H9 (cell line): ENCODE results near the gene CFI. TPM values are rescaled to one million over a fixed set of nuclear protein-coding genes. Genes with fewer than 3 reads are reported as not detected.

Experiments used
- DNase-seq: peaks from one replicate; pipeline ENCODE4 v3.0.0-alpha.2; 2017
- H2AFZ ChIP-seq: one replicate; pipeline ENCODE4 v1.6.1; 2013; ENCODE audit warnings: mild to moderate bottlenecking, low read length, control low read depth, moderate library complexity
- H2AK5ac ChIP-seq: 2 replicates; pipeline ENCODE4 v1.6.1; 2013; ENCODE audit warnings: low read length, control low read depth, mixed read lengths; ENCODE audit not compliant: insufficient read length
- H2BK120ac ChIP-seq: one replicate; pipeline ENCODE4 v1.6.1; 2013; ENCODE audit warnings: low read depth, mild to moderate bottlenecking, low read length, control low read depth, inconsistent platforms; ENCODE audit not compliant: poor library complexity, severe bottlenecking
- H2BK12ac ChIP-seq: 2 replicates; pipeline ENCODE4 v1.6.1; 2013; ENCODE audit warnings: low read length, control low read depth, mixed read lengths, low read depth; ENCODE audit not compliant: insufficient read length
- H2BK15ac ChIP-seq: 2 replicates; pipeline ENCODE4 v1.6.1; 2013; ENCODE audit warnings: low read depth, low read length, control low read depth
- H2BK20ac ChIP-seq: one replicate; pipeline ENCODE4 v1.6.1; 2013; ENCODE audit warnings: low read depth, mild to moderate bottlenecking, low read length, control low read depth, inconsistent platforms; ENCODE audit not compliant: poor library complexity, severe bottlenecking
- H2BK5ac ChIP-seq: 2 replicates; pipeline ENCODE4 v1.6.1; 2013; ENCODE audit warnings: low read length, control low read depth, mixed read lengths; ENCODE audit not compliant: insufficient read length
- H3K14ac ChIP-seq: 2 replicates; pipeline ENCODE4 v1.6.1; 2013; ENCODE audit warnings: low read length, control low read depth; ENCODE audit not compliant: insufficient read depth
- H3K18ac ChIP-seq: 2 replicates; pipeline ENCODE4 v1.6.1; 2013; ENCODE audit warnings: low read depth, mild to moderate bottlenecking, mixed read lengths, low read length, control low read depth; ENCODE audit not compliant: insufficient read length
- H3K23ac ChIP-seq: 2 replicates; pipeline ENCODE4 v1.6.1; 2013; ENCODE audit warnings: low read length, control low read depth, mixed read lengths, low read depth; ENCODE audit not compliant: insufficient read length
- H3K23me2 ChIP-seq: 2 replicates; pipeline ENCODE4 v1.6.1; 2013; ENCODE audit warnings: low read depth, mild to moderate bottlenecking, mixed read lengths, low read length, control low read depth; ENCODE audit not compliant: insufficient read length, poor library complexity, severe bottlenecking
- H3K27ac ChIP-seq: 2 replicates; pipeline ENCODE4 v1.5.1; 2013; ENCODE audit warnings: low read length, control low read depth, mixed read lengths, low read depth; ENCODE audit not compliant: insufficient read length
- H3K27me3 ChIP-seq: 2 replicates; pipeline ENCODE4 v1.6.1; 2013; ENCODE audit warnings: low read length, control low read depth, inconsistent platforms; ENCODE audit not compliant: insufficient read depth
- H3K4ac ChIP-seq: 2 replicates; pipeline ENCODE4 v1.6.1; 2013; ENCODE audit warnings: low read depth, mild to moderate bottlenecking, control low read depth, inconsistent platforms, low read length, moderate library complexity
- H3K4me1 ChIP-seq: 2 replicates; pipeline ENCODE4 v1.6.1; 2013; ENCODE audit warnings: low read length, control low read depth, inconsistent platforms; ENCODE audit not compliant: insufficient read depth
- H3K4me2 ChIP-seq: 2 replicates; pipeline ENCODE4 v1.6.1; 2013; ENCODE audit warnings: low read length, control low read depth, mixed read lengths; ENCODE audit not compliant: insufficient read length, insufficient read depth
- H3K56ac ChIP-seq: 2 replicates; pipeline ENCODE4 v1.6.1; 2013; ENCODE audit warnings: low read depth, mild to moderate bottlenecking, mixed read lengths, low read length, control low read depth; ENCODE audit not compliant: insufficient read length
- H3K79me1 ChIP-seq: 2 replicates; pipeline ENCODE4 v1.6.1; 2013; ENCODE audit warnings: low read depth, mild to moderate bottlenecking, moderate library complexity, low read length, control low read depth, inconsistent platforms; ENCODE audit not compliant: insufficient read depth, poor library complexity, severe bottlenecking
- H3K79me2 ChIP-seq: 2 replicates; pipeline ENCODE4 v1.6.1; 2013; ENCODE audit warnings: low read length, control low read depth, inconsistent platforms; ENCODE audit not compliant: insufficient read depth
- H3K9ac ChIP-seq: 2 replicates; pipeline ENCODE4 v1.6.1; 2013; ENCODE audit warnings: low read length, control low read depth, mixed read lengths; ENCODE audit not compliant: insufficient read length; ENCODE audit errors: extremely low read depth
- H3K9me3 ChIP-seq: one replicate; pipeline ENCODE4 v1.6.1; 2013; ENCODE audit warnings: low read depth, low read length, inconsistent platforms; ENCODE audit not compliant: control insufficient read depth
- H3T11ph ChIP-seq: one replicate; pipeline ENCODE4 v1.6.1; 2013; ENCODE audit warnings: mild to moderate bottlenecking, low read length, control low read depth, inconsistent platforms
- H4K20me1 ChIP-seq: one replicate; pipeline ENCODE4 v1.6.1; 2013; ENCODE audit not compliant: control insufficient read depth, insufficient read length, insufficient read depth
- H4K5ac ChIP-seq: 2 replicates; pipeline ENCODE4 v1.6.1; 2013; ENCODE audit warnings: low read depth, mild to moderate bottlenecking, mixed read lengths, low read length, control low read depth; ENCODE audit not compliant: insufficient read length
- H4K8ac ChIP-seq: replicated peaks from 2 replicates; pipeline ENCODE4 v1.6.1; 2013; ENCODE audit warnings: low read length, control low read depth, mixed read lengths, low read depth; ENCODE audit not compliant: insufficient read length
- H4K91ac ChIP-seq: 2 replicates; pipeline ENCODE4 v1.6.1; 2013; ENCODE audit warnings: low read depth, mild to moderate bottlenecking, moderate library complexity, mixed read lengths, low read length, control low read depth; ENCODE audit not compliant: insufficient read length
- H3K27ac Mint-ChIP-seq, 3 experiments: 2 replicates in 2 of 3; 3 replicates in 1 of 3; pipeline ENCODE4 v1.8.0; 2020 to 2021; ENCODE audit warnings: mixed read lengths in 3 of 3, mild to moderate bottlenecking in 1 of 3, moderate library complexity in 1 of 3
- H3K27me3 Mint-ChIP-seq: 2 replicates; pipeline ENCODE4 v1.8.0; 2021; ENCODE audit warnings: low read depth, mild to moderate bottlenecking, moderate library complexity, mixed read lengths
- H3K36me3 Mint-ChIP-seq, 3 experiments: 2 replicates in 2 of 3; 3 replicates in 1 of 3; pipeline ENCODE4 v1.8.0; 2020 to 2021; ENCODE audit warnings: low read depth in 3 of 3, mixed read lengths in 3 of 3; ENCODE audit not compliant: insufficient read depth in 1 of 3
- H3K4me1 Mint-ChIP-seq, 2 experiments: 2 replicates each; pipeline ENCODE4 v1.8.0; 2020; ENCODE audit warnings: mixed read lengths in 2 of 2
- H3K4me3 Mint-ChIP-seq, 2 experiments: 2 replicates in 1 of 2; 3 replicates in 1 of 2; pipeline ENCODE4 v1.8.0; 2020 to 2021; ENCODE audit warnings: mild to moderate bottlenecking in 2 of 2, mixed read lengths in 2 of 2, moderate library complexity in 1 of 2
- H3K9me3 Mint-ChIP-seq, 2 experiments: 2 replicates in 1 of 2; 3 replicates in 1 of 2; pipeline ENCODE4 v1.8.0; 2020; ENCODE audit warnings: mild to moderate bottlenecking in 2 of 2, mixed read lengths in 2 of 2, moderate library complexity in 1 of 2
- CTCF ChIP-seq: fragments of 200-600 bp; sonication (generic); conservative IDR thresholded peaks from 3 replicates; pipeline ENCODE4 v1.8.0; 2021; ENCODE audit warnings: antibody characterized with exemption, mild to moderate bottlenecking
- total RNA-seq: library from RNA; stranded (reverse); gene quantifications from 2 replicates; pipeline ENCODE4 v1.2.1, GENCODE V29; 2021

CFI gene
- total RNA-seq, 1 experiment from 2014 or later = not detected

- peaks cover 7 to 18% of the 10 kb centered on the region in 2 experiments; a peak in 4 of 5 replicates for H3K9me3 Mint-ChIP-seq
- Histone ChIP-seq H2BK20ac (no peak overlapping the region), H2BK12ac (no peak overlapping the region), H2BK120ac (no peak overlapping the region), H4K20me1 (no peaks in the 10 kb centered on the region), H3K27me3 (no peaks in the 10 kb centered on the region), H3K14ac (no peak overlapping the region), H3K27ac (no peak overlapping the region), H3K18ac (no peak overlapping the region), H3K56ac (no peak overlapping the region), H2AFZ (no peak overlapping the region), H3K23me2 (no peaks in the 10 kb centered on the region), H3K4ac (no peak overlapping the region), H2BK5ac (no peak overlapping the region), H2BK15ac (no peak overlapping the region), H2AK5ac (no peak overlapping the region), H3K79me2 (no peaks in the 10 kb centered on the region), H3K4me1 (no peaks in the 10 kb centered on the region), H3K23ac (no peak overlapping the region), H4K5ac (no peak overlapping the region), H3K9me3 (no peaks in the 10 kb centered on the region), H3K79me1 (no peaks in the 10 kb centered on the region), H3T11ph (no peak overlapping the region), H4K8ac (no peak overlapping the region), H3K4me2 (no peak overlapping the region), H4K91ac (no peak overlapping the region), H3K9ac (no peak overlapping the region)
- H3K4me3 Mint-ChIP-seq = no peak overlapping the region
- H3K27ac Mint-ChIP-seq = no peak overlapping the region
- no peaks in the 10 kb centered on the region; a peak in 2 of 7 replicates for H3K36me3 Mint-ChIP-seq
- DNase-seq = no peak
- peaks cover 2% of the 10 kb centered on the region; the same call in 1 of the 2 replicates for H3K27me3 Mint-ChIP-seq
- peak; percentile 24; the same call in 2 of the 3 replicates for TF ChIP-seq CTCF
- no peaks in the 10 kb centered on the region for H3K4me1 Mint-ChIP-seq
These were observed 2.9 kb downstream of the CFI start for GRCh38 chr4:109798866-109799265.
